Measurements from ENCODE around the gene HMCN1. TPM values are rescaled to one million over a fixed set of nuclear protein-coding genes. Genes with fewer than 3 reads are reported as not detected.

The HMCN1 gene
- 0.01 to 0.15 TPM (median 0.09 TPM) in 5 replicates for total RNA-seq (2022; extraction: Qiagen RNA extraction)

DNA sequence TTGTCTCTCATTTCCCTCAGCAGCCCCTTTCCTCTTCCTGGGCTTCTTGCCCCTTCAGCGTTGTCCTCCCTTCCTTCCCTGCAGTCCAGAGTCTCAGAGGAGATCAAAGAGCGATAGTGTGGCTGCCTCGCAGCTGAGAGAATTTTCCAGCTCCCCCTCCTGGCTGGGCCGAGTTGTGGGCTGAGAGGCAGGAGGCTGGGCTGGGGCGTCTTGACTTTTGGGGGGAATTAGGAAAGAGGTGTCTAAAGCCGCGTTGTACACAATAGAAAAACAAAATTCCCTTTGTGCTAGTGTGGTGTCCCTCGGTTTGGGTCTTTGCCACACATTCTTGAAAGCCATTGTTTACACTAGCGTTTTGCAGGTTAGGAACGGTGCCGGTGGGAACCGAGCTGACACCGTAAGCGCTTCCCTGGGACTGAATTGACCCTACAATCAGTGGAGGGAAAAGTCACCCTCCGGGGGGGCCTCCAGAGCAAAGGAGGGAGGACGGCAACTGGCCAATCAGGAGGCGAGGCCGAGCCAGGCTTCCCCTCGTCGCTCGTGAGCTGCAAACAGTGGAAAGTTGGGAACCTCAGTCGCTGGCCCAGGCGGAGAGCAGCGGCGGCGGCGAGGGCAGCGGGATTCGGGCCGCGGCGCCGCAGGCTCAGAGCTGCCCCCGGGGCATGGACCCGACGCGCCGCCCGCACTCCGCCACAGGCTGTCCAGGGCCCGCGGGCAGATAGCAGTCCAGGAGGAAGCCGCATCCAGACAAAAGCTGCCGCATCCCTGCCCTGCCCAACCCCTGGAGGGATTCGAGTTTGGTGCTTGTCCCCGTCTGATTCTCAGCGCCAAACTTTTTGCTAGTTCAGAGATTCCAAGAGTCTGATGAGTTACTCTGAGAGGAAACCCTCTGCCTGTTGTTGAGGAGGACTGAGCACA is at the start of gene HMCN1:
TSS of gene HMCN1 (plus strand) at position 574 of the 918 bp plus-strand sequence. CDS start 389 bp downstream, outside the sequence.

